Measurements from ENCODE around the gene AKNAD1. TPM values are rescaled to one million over a fixed set of nuclear protein-coding genes. Genes with fewer than 3 reads are reported as not detected.

Gene AKNAD1
- total RNA-seq, 4 donors from 2014 or later: 2.2 to 6.5 (median 2.7) TPM; not detected in 1

GRCh38 chr1:108811611-108812010 lies 45.3 kb downstream of the AKNAD1 start:
- Histone ChIP-seq H3K36me3 (peaks cover 18% of the 10 kb centered on the region), H3K9me3 (no peaks in the 10 kb centered on the region), H3K27me3 (no peaks in the 10 kb centered on the region), H3K4me1 (peaks cover 21% of the 10 kb centered on the region), H3K4me3 (no peak overlapping the region), H3K27ac (no peak overlapping the region)
- no peak for TF ChIP-seq EP300 (IDR thresholded peaks at IDR 0.05)
- WGBS: 96% methylated on average over 3 of the region's 3 CpGs
- DNase-seq (ENCODE audit: low spot score in 2 of 2): no peak

GRCh38 chr1:108808438-108808837 lies 48.5 kb downstream of the AKNAD1 start:
- Histone ChIP-seq H3K4me1 (no peaks in the 10 kb centered on the region), H3K4me3 (no peak overlapping the region), H3K9me3 (no peaks in the 10 kb centered on the region), H3K27me3 (no peaks in the 10 kb centered on the region), H3K36me3 (peaks cover 43% of the 10 kb centered on the region), H3K27ac (no peak overlapping the region)
- DNase-seq (ENCODE audit: low spot score in 2 of 2): no peak
- TF ChIP-seq POLR2AphosphoS5 (IDR thresholded peaks at IDR 0.05) (no peak), EP300 (IDR thresholded peaks at IDR 0.05) (no peak), POLR2A (IDR thresholded peaks at IDR 0.05) (no peak), CTCF (IDR thresholded peaks at IDR 0.05) (no peak)
- WGBS: 88% methylated on average over 4 of the region's 4 CpGs

- DNase-seq (ENCODE audit: low spot score in 2 of 2): no peak
- no peaks in the 10 kb centered on the region for H3K4me1 ChIP-seq
- H3K27ac ChIP-seq: no peak overlapping the region
- peaks cover 83% of the 10 kb centered on the region for H3K36me3 ChIP-seq
- H3K27me3 ChIP-seq: no peaks in the 10 kb centered on the region
- TF ChIP-seq CTCF (IDR thresholded peaks at IDR 0.05) (no peak), EP300 (IDR thresholded peaks at IDR 0.05) (no peak), POLR2AphosphoS5 (IDR thresholded peaks at IDR 0.05) (no peak), POLR2A (IDR thresholded peaks at IDR 0.05) (no peak)
- H3K4me3 ChIP-seq: no peak overlapping the region
- WGBS: 95% methylated on average over 11 of the region's 11 CpGs
- no peaks in the 10 kb centered on the region for H3K9me3 ChIP-seq
Observed at GRCh38 chr1:108803548-108803947, 53.3 kb downstream of the AKNAD1 start.

DNA sequence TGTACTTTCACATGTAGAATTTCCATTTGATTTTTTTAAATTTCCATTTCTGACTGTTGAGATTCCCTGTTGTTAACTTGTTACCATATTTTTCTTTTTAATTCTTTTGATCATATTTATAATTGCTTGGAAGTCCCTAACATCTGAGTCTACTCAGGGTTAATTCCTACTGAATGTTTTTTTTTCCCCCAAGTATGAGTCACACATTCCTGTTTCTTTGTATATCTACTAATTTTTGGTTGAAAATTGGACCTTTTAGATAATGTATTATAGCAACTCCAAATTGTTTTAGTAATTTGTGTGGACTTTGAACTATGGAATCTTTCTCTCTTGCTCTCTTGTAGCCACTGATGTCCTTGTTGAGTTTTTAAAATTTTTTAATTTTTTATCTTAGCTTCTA lies 55.8 kb downstream of the AKNAD1 start:
- Histone ChIP-seq H3K4me3 (no peak overlapping the region), H3K27ac (no peak overlapping the region), H3K27me3 (no peaks in the 10 kb centered on the region), H3K4me1 (no peaks in the 10 kb centered on the region), H3K9me3 (no peaks in the 10 kb centered on the region), H3K36me3 (peaks cover 86% of the 10 kb centered on the region)
- DNase-seq (ENCODE audit: low spot score in 2 of 2): no peak
- TF ChIP-seq POLR2A (IDR thresholded peaks at IDR 0.05): no peak
- no peak for TF ChIP-seq EP300 (IDR thresholded peaks at IDR 0.05)
- no peak for TF ChIP-seq POLR2AphosphoS5 (IDR thresholded peaks at IDR 0.05)
- no peak for TF ChIP-seq CTCF (IDR thresholded peaks at IDR 0.05)

GRCh38 chr1:108799001-108799400 lies 57.9 kb downstream of the AKNAD1 start:
- no peak for DNase-seq (ENCODE audit: low spot score in 2 of 2)
- no peak for TF ChIP-seq POLR2AphosphoS5 (IDR thresholded peaks at IDR 0.05)
- TF ChIP-seq CTCF (IDR thresholded peaks at IDR 0.05): no peak
- no peak for TF ChIP-seq EP300 (IDR thresholded peaks at IDR 0.05)
- TF ChIP-seq POLR2A (IDR thresholded peaks at IDR 0.05): no peak
- H3K27ac ChIP-seq: no peak overlapping the region
- no peak overlapping the region for H3K4me3 ChIP-seq
- WGBS: 79% methylated on average over 1 of the region's 1 CpG
- H3K4me1 ChIP-seq: no peaks in the 10 kb centered on the region
- no peaks in the 10 kb centered on the region for H3K27me3 ChIP-seq
- H3K36me3 ChIP-seq: peaks cover 91% of the 10 kb centered on the region
- H3K9me3 ChIP-seq: no peaks in the 10 kb centered on the region

GRCh38 chr1:108792420-108792819 lies 64.5 kb downstream of the AKNAD1 start:
- Histone ChIP-seq H3K27ac (no peak overlapping the region), H3K9me3 (peaks cover 8% of the 10 kb centered on the region), H3K4me3 (no peak overlapping the region), H3K36me3 (peaks cover 82% of the 10 kb centered on the region), H3K4me1 (no peaks in the 10 kb centered on the region), H3K27me3 (no peaks in the 10 kb centered on the region)
- TF ChIP-seq CTCF (IDR thresholded peaks at IDR 0.05) (no peak), POLR2AphosphoS5 (IDR thresholded peaks at IDR 0.05) (no peak), POLR2A (IDR thresholded peaks at IDR 0.05) (no peak), EP300 (IDR thresholded peaks at IDR 0.05) (no peak)
- DNase-seq (ENCODE audit: low spot score in 2 of 2): no peak
- 95% methylated on average over 2 of the region's 2 CpGs for WGBS

Measured in suprapubic skin (tissue), 4 donors.